Right kidney (tissue), 1 donor: ENCODE measurements around the gene ARHGEF28.

Experiments used
- DNase-seq: peaks from one replicate; pipeline ENCODE4 v3.0.0-alpha.2; 2016

The ARHGEF28 gene

DNA sequence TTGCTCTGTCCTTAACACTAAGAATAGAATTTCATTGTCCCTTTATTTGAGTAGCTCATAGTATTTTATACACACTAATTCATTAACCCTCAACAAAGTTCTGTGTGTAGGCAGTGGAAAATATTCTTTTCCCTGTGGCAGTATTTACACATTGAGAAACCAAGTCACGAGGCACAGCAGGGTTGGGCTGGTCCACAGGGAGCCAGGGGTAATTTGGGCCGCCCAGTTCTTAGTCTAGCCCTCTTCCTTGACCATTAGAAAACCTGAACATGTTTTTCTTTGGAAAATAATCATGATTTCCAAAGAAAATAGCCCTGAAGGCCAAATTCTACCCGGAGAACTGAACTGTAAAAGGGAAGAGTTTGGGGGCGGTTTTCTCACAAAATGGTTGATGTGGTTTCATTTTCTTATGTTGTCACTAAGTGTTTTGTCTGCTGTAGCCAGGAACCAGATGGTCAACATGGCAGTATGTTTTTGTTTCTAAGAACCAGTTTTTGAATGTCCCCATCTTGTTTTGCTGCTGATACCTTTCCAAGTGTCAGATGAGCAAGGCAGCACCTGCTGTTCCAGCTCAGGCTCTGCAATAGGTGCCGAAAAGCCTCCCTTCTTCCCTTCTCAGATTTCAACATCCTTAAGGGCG is 29.6 kb downstream of the ARHGEF28 start:
- no peak for DNase-seq

DNA sequence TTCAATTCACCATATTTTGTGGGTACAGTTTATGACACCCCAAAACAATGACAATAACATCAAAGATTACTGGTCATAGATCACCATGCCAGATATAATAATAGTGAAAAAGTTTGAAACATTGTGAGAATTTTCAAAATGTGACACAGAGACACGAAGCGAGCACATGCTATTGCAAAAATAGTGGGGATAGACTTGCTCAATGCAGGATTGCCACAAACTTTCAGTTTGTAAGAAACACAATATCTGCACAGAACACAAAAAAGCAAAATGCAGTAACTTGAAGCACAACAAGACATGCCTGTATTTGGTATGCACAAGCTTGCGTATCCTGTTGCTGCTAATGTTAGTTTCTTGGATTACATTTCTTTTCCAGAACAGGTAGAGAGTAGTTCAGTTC is 35.8 kb downstream of the ARHGEF28 start:
- no peak for DNase-seq

DNA sequence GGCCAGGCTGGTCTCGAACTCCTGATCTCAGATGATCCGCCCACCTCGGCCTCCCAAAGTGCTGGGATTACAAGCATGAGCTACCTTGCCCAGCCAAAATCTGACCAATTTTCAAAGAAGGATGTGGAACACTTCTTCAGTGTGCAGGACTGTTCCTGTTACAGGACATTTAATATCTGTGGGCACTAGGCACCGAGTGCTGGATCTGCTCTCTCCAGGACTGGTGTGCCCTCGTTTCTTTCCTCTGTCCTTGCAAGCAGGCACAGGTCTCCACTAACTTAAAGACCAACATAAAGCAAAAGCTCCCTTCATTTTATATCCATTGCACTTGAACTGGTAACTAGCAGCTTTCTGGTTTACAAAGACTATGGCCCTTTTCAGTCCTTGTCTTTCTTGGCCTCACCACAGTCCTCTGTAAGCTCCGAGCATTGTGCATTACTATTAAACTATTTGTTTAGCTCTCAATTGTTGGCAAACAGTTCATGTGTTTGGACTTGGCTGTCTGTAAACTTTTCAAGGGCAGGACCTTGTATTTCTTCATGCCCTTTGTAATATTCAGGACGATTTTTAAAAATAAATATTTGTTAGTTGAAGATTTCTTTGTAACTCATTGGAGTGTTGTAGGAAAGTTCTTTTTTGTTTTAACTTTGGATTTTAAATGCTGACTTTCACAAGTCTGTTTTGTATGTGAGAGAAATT is 37.3 kb downstream of the ARHGEF28 start:
- no peak for DNase-seq

DNA sequence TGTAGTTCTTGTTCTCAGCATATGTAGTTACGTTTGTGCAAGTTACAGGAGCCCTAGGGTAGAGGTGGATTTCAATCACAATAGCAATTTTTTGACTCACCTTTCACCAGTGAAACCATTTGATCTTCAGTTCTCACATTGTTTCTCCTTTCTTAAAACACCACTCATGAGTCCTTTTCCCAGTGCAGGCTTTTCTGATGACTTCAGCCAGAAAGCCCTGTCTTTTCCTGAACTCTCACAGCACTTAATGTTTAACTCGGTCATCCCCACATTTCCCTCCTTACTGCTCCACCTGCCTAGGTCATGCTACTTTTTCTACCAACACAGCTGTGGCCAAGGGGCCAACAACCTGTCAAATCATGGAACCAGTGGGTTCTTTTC is 37.9 kb downstream of the ARHGEF28 start:
- DNase-seq, result no peak

DNA sequence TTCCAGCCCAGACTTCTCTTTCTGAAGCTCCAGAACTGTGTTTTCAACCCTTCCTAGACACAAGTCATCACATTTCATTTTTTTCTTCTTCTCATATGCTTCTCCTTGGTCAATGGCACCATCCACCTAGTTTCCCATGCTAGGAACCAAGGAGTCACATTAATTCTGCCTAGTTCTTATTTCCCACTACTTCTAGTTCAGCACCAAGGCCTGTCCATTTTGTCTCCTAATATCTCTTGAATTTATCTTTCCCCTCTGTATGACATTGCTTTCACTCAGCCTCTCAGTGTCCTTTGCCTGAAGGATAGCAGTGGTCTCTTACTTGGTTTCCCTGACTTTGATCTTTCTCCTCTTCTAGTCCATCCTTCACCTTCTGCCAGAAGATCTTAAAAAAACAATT is 38.8 kb downstream of the ARHGEF28 start:
- no peak for DNase-seq

DNA sequence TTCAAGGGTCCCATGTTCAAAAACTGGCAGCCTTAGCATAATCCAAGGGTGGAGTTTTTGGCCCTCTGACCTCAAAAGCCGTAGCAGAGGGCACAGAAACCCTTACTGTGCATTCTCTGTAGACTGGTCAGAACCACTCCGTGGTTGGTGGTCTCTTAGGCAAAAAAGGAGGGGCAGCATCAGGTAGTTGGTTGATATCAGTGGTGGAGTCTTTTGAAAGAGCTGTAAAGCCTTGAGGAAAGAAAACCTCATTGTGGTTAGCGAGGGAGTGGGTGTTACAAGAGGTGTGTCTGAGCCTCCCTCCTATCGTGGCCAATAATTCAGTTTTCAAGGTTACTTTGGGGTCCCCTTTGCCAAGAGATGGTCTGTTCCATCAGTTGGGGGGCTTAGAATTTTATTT is 40.9 kb downstream of the ARHGEF28 start:
- no peak for DNase-seq

DNA sequence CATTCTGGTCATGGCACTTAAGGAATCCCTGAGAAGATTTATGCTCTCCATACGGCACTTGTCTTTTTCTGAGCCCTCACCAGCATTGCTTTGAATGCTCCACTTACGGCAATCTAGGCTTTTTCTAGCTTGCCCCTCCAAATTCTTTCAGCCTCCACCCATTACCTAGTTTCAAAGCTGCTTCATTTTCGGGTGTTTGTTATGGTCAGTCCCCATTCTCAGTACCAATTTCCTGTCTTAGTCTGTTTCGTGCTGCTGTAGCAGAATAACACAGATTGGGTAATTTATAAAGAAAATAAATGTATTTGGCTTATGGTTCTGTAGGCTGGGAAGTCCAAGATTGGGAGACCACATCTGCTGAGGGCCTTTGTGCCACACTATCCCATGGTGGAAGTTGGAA is 42.0 kb downstream of the ARHGEF28 start:
- DNase-seq, result no peak

DNA sequence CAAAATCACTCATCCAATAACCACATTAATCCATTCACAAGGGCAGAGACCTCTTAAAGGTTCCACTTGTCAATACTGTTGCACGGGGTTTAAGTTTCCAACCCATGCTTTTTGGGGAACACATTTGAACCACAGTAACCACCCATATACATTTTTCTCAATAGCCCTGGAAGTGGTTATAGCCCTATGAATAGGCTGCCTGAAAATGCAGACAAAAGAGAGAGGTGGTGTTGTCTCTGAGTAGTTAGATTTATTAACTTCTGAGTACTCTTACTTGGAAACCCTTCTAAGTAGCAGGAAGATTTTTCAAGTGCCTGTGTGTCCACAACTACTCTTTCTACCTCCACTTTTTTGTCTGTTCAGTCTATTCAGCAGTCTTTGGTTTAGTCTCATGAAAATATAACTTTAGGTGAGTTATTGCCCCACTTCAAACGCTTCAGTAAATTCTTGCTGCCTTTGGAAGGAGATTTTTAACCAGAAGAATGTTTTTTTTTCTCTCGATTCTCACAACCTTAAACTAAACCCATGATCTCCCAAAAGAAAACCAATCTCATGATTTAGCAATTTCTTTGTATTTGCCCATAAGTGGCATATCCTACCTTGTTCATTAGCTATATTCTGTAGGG is 42.6 kb downstream of the ARHGEF28 start:
- DNase-seq, result no peak

DNA sequence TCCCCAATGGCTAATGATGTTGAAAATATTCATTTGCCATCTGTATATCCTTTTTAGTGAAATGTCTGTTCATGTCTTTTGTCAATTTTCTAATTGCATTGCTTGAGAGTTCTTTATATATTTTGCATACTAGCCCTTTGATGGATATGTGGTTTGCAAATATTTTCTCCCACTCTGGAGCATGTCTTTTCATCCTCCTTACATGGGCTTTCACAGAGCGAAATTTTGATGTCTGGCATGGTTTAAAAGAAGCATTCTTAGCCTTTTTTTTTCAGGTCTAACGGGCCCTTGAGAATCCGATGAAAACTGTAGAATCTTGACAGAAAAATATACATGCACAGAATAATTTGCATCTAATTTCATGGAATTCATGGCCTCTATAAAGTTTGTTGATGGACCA is 44.7 kb downstream of the ARHGEF28 start:
- DNase-seq, result no peak

DNA sequence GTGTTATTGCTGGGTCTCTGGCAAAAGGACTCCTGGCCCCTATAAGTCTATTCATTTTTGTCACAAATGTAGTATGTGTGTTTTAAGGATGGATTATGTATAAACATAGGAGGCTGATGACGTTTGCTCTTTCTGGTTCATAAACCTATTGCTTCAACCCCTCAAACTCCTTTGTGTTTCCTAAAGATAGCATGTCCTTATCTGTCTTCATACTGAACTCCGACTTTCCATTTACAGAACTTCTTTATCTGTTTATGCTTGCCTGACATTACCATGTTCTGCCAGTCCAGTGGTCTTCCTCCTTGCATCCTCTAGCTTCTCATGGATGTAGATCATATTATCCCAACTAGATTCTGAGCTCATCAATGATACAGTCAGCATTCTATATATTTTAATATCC is 46.1 kb downstream of the ARHGEF28 start:
- no peak for DNase-seq

DNA sequence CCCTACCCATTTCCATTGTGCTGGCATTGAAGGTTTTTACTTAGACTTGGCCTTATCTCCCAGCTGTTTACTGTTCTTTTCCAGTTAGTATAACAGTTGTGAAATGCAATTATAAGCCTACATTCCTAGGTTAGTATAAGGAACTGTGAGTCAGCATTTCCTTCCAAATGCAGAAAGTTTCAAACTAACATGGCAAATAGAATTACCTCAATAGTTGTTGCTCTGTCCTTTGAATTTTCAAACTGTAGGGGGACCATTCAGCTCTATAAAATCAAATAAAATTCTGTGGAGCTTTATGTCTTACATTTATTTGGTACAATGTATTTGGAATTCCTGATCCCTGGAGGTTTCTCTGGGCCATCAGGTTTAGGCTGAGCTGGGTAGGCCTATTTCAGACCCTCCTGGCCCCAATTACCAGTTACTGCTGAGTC is 47.2 kb downstream of the ARHGEF28 start:
- DNase-seq, result no peak

DNA sequence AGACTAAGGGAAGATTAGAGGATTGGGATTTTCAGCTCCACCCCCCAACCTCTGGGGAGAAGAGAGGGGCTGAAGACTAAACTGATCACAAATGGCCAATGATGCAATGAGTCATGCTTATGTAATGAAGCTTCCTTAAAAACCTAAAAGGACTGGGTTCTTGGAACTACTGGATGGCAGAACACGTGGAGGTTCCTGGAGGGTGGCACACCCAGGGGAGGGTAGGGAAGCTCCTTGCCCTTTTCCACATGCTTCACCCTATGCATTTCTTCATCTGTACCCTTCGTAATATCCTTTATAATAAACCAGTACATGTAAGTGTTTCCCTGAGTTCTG is 48.6 kb downstream of the ARHGEF28 start:
- DNase-seq, result no peak

DNA sequence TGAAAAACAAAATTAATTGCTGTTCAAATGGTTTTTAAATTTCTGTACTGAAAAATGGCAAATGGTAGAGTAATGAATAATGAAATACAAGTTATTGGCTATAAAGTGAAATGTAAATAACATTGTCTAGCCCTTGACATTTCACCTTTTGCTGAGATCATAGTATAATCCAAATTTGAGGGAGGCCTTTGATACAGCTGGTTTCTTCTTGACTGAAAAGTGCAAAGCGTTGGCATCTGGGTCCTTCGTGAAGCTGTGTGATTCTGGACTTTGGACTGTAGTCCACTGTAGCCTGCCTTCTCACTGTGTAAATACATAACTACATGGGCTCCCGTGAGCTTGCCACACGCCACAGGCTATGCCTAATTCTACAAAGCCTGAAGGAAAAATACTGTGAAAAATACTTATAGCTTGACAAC is 52.3 kb downstream of the ARHGEF28 start:
- no peak for DNase-seq

DNA sequence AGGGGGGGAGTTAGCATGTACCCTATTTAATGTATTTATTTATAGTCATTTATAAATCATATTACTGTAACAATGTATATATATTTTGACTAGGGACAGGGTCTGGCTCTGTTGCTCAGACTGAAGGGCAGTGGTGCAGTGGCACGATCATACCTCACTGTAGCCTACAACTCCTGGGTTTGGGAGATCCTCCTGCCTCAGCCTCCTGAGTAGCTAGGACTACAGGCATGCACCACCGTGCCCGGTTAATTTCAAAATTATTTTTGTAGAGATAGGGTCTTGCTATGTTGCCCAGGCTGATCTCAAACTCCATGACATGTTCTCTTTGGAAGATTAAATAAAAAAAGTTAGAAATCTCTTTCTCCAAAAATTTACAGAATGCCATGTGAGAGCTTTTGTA is 52.8 kb downstream of the ARHGEF28 start:
- DNase-seq, result no peak

DNA sequence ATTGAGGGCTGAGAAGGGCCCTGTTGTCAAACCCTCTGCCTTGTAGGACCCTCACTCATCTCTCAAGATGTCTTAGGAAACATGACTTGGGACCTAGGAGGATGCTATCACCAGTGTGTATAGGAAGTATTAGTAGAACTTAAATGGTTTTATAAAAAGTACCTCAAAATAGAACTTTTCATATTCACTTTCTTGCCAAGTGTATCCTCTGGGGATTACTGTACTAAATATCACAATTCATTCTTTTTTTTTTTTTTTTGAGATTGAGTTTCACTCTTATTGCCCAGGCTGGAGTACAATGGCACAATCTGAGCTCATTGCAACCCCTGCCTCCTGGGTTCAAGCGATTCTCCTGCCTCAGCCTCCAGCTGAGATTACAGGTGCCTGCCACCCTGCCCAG is 56.2 kb downstream of the ARHGEF28 start:
- no peak for DNase-seq

DNA sequence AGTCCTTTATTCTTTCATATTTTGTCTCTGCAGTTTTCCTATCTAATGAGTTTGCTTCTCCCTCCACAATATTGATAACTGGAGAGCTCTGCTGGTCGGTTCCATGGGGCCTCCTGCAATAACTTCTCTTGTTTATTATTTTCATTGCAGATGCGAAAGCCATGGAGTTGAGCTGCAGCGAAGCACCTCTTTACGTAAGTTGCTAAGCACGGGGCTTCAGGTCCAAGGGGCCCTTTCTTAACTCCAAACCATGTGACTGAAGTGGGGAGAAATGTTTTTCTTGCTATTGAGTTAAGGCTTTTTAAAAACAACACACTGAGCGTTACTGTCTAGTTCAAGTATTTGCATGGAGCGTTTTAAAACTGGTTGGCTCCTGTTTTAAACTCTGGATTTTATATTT is 58.7 kb downstream of the ARHGEF28 start:
- DNase-seq, result no peak

DNA sequence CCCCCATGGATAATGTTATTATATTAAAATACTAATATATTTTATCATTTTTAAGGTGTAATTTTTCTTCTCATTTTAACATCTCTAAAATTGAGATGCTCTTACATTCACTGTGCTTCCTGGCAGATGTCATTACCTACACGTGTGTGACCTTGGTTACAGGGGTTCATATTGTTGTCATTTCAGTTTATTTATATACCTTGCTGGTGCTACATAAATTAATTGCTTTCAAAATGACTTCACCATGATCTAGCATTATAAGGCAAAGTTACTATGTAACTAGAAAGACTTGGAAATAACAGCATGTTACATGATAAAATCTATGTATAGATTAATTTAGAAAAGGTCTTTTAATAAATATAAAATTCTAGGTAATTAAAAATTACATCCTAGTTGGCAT is 60.9 kb downstream of the ARHGEF28 start:
- no peak for DNase-seq

DNA sequence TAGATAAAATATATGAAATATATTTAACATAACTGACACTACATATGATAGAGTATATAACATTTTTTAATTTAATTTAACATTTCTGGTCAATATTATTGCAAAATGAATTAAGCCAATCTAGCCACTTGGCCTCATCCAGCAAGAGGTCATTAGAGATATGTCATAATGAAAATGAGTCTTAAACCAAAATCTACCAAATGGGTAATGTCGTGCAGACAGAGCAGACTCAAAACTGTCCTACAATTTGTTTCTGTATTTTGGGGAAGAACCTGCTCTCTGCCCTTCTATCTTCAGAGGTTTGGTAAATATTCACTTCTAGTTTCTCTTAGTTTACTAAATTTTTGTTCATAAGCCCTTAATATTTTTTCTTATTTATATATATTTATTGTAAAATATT is 61.4 kb downstream of the ARHGEF28 start:
- DNase-seq, result no peak

DNA sequence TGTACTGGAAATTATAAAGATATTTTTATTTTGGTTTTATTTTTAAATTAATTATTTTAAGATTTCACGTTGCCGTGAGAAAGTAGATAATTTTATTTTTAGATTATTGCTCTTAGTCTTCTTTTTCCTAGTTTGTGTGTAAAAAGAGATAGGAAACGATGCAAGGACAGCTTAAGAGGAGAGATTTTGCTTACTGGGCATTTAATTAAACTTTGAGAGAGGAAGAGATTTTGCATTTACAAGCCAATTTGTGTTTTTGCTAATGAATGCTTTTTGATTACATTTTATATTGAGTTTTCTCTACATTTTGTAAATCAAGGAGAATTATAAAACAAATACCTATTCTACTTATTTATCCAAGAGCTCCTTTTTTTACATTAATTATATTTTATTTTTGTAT is 64.0 kb downstream of the ARHGEF28 start:
- no peak for DNase-seq

DNA sequence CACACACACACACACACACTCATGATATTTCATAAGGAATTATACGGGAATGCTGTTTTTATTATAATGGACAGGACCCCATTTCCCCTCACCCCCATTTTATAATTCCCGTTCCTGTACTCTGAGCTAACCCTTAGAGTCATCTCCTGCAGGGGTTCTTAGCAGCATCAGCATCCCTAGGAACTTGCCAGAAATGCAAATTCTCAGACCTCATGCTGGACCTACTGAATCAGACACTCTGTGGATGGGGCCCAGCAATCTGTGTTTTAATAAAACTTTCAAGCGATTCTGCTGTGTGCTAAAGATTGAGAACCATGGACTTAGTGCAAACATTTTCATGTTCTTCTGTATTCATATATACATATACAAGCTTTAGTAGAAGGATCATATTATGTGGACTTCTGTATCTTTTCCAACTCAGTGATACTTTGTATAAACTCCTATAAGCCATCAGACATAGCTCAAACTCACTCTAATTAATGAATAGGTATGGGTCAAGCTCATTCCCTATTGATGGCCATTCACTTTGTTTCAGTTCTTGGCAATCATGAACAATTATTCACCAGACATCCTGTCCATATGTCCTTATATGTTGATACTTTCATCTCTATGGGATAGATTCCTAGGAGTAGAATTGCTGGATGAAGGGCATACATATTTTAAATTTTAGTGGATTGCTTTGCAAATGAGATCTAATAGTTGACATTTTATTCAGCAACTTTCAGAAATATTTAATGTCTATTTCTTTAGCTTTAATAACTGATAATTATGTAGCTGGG is 65.5 kb downstream of the ARHGEF28 start:
- no peak for DNase-seq

DNA sequence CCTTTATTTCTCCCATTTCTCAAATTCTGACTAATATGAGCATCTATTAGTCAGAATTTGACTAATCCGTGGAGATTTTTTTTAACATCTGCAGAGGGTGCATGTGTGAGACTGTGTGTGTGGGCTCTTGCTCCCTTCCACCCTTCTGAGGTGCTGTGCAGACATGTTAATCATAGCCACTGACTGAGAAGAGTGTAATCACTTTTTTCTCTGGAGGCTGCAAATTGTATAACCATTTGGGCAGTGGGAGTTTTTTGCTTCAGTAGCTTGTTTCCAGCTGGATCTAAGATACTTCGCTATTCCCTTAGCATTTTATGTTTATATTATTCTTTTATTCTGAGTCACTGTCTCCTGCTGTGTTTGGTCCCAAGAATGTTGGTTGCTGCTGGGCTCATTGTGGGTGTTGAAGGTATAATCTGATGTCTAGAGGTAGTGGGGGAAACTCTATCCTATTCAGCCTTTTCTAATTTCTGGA is 66.2 kb downstream of the ARHGEF28 start:
- no peak for DNase-seq

DNA sequence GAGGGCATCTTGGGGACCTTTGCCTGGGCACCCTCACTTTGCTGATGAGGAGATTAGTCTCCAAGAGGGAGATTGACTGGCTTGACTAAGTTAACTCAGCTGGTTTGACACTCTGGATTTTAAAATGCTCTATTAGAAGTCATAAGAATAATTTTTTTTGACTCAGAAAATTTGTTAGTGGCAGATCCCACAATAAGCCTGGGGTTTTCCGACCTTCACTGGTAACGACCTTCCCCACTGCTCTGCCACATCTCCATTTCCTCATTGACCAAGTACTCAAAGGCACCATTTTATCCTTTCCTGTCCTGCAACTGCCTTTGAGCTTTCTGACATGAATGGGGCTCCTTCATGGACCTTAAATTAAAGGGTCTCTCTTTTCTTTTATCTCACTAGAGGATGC is 67.0 kb downstream of the ARHGEF28 start:
- DNase-seq, result no peak

DNA sequence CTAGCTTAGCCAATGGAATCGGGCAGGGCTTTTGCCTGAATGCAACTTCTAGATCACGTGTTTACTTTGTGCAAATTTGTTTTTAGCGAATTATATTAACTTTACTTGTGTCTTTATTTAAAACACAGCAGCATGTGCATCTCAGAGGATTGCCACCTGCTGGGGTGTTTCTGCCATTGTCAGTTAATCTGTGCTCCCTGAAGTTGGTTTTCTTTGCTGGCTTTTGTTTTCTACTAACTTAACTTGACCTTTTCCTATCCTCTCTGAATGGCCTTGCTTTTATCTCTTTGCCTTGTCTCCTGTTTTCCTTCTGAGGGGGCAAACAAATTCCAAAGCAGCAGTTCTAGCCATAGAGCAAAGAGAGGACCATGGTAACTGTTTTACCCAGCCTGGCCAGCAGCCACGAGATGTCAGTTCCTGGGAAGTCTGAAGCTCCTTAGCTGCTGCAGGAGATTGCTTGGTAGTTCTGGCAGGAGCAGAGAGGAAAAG is 67.6 kb downstream of the ARHGEF28 start:
- DNase-seq, result no peak
